Loucy (cell line): Measurements from ENCODE around the gene AQP12A.
"Not testable (repeated sequence)": the region's sequence is repeated elsewhere in the genome, so short reads cannot be mapped to it uniquely, and the experiment has no call there.

Experiments
- H2AFZ ChIP-seq: fragments of 200-600 bp; sonication (generic); 2 replicates; pipeline ENCODE4 v1.6.0; 2016; ENCODE audit warnings: antibody characterized with exemption, mild to moderate bottlenecking, low read length, moderate library complexity
- H3F3A ChIP-seq: fragments of 200-600 bp; 2 replicates; pipeline ENCODE4 v1.6.0; 2016; ENCODE audit warnings: antibody characterized with exemption, low read depth, mild to moderate bottlenecking
- H3K27me3 ChIP-seq: fragments of 200-600 bp; sonication (generic); 2 replicates; pipeline ENCODE4 v1.6.1; 2014; ENCODE audit warnings: low read length, mild to moderate bottlenecking; ENCODE audit not compliant: insufficient read depth, poor library complexity, severe bottlenecking
- H3K36me3 ChIP-seq: fragments of 200-600 bp; sonication (generic); 2 replicates; pipeline ENCODE4 v1.6.1; 2016; ENCODE audit warnings: low read length; ENCODE audit not compliant: insufficient read depth
- H3K4me1 ChIP-seq: fragments of 200-600 bp; sonication (generic); 2 replicates; pipeline ENCODE4 v1.5.1; 2014; ENCODE audit warnings: low read length, mild to moderate bottlenecking; ENCODE audit not compliant: insufficient read depth, poor library complexity, severe bottlenecking
- H3K4me2 ChIP-seq: fragments of 200-600 bp; sonication (generic); 2 replicates; pipeline ENCODE4 v1.6.0; 2014; ENCODE audit warnings: antibody characterized with exemption, low read length, low read depth, mild to moderate bottlenecking; ENCODE audit not compliant: poor library complexity, severe bottlenecking
- H3K4me3 ChIP-seq: fragments of 200-600 bp; sonication (generic); 2 replicates; pipeline ENCODE4 v1.5.1; 2014; ENCODE audit warnings: low read length, mild to moderate bottlenecking, mixed read lengths; ENCODE audit not compliant: poor library complexity, severe bottlenecking
- H3K79me2 ChIP-seq: fragments of 200-600 bp; sonication (generic); 2 replicates; pipeline ENCODE4 v1.6.1; 2014; ENCODE audit warnings: low read length; ENCODE audit not compliant: insufficient read depth
- H3K9ac ChIP-seq: fragments of 200-600 bp; sonication (generic); 2 replicates; pipeline ENCODE4 v1.6.0; 2014; ENCODE audit warnings: mild to moderate bottlenecking, low read depth, low read length, moderate library complexity; ENCODE audit not compliant: poor library complexity, severe bottlenecking
- H3K9me2 ChIP-seq: fragments of 200-600 bp; sonication (generic); replicated peaks from 2 replicates; pipeline ENCODE4 v1.6.1; 2016; ENCODE audit warnings: low read depth, low read length, mixed read lengths
- H3K9me3 ChIP-seq: fragments of 200-600 bp; sonication (generic); 2 replicates; pipeline ENCODE4 v1.6.1; 2014; ENCODE audit warnings: mild to moderate bottlenecking, antibody characterized with exemption, low read length, low read depth; ENCODE audit not compliant: insufficient read depth
- H4K20me1 ChIP-seq: fragments of 200-600 bp; sonication (generic); 2 replicates; pipeline ENCODE4 v1.6.0; 2014; ENCODE audit warnings: antibody characterized with exemption, low read length, mild to moderate bottlenecking; ENCODE audit not compliant: insufficient read depth, poor library complexity, severe bottlenecking
- CTCF ChIP-seq: fragments of 200-600 bp; sonication (generic); conservative IDR thresholded peaks from 2 replicates; pipeline ENCODE4 v1.5.1; 2014; ENCODE audit warnings: mild to moderate bottlenecking, antibody characterized with exemption, low read length
- EZH2phosphoT487 ChIP-seq: fragments of 200-600 bp; IDR thresholded peaks from 2 replicates; pipeline ENCODE4 v1.6.1; 2018; ENCODE audit warnings: antibody characterized with exemption, mild to moderate bottlenecking, moderate library complexity, borderline replicate concordance

AQP12A gene

DNA sequence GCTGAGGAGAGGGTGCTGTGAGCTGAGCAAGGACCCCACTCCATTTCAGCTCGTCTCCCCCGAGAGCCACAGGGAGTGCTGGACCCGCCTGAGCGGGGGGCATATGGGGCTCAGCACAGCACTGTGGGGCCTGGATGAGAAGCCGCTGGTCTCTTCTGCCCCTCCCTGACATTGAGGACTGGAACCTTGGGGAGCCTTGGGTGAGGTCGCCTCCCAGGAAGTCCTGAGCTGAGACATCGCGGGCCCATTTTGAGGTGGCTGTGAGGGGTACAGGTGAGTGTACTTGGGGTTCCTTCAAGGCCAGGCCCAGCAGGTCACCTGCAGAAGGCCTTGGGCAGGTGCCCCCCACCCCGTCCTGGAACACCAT lies 3.1 kb upstream of the AQP12A start:
- no peaks in the 10 kb centered on the region for H3F3A ChIP-seq
- TF ChIP-seq EZH2phosphoT487 (no peak), CTCF (no peak)
- no peaks in the 10 kb centered on the region for H3K27me3 ChIP-seq
- no peaks in the 10 kb centered on the region for H3K9me2 ChIP-seq
- no peaks in the 10 kb centered on the region for H4K20me1 ChIP-seq
- no peak overlapping the region for H3K4me2 ChIP-seq
- no peaks in the 10 kb centered on the region for H3K79me2 ChIP-seq
- no peaks in the 10 kb centered on the region for H3K4me1 ChIP-seq
- H2AFZ ChIP-seq: no peak overlapping the region
- H3K9me3 ChIP-seq: no peaks in the 10 kb centered on the region
- no peaks in the 10 kb centered on the region for H3K36me3 ChIP-seq
- no peak overlapping the region for H3K4me3 ChIP-seq
- H3K9ac ChIP-seq: no peak overlapping the region

DNA sequence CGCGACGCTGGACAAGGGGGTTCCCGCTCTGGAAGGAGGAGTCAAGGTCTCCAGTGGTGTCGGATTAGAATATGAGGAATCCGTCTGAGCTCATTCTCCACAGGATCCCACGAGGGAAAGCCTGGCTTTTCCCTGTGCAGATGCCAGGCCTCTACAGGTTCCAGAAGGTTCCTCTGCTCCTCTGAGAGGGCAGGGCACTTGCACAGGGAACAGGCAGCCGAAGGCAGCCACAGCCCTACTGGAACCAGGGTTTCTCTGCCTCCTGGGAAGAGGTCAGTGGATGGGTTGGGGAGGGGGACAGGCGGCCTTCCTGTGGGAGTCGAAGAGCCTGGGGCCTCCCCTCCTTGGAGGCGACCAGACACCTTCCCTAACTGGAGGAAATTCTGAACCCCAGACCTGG lies 1.7 kb upstream of the AQP12A start:
- no peak overlapping the region for H3K4me3 ChIP-seq

DNA sequence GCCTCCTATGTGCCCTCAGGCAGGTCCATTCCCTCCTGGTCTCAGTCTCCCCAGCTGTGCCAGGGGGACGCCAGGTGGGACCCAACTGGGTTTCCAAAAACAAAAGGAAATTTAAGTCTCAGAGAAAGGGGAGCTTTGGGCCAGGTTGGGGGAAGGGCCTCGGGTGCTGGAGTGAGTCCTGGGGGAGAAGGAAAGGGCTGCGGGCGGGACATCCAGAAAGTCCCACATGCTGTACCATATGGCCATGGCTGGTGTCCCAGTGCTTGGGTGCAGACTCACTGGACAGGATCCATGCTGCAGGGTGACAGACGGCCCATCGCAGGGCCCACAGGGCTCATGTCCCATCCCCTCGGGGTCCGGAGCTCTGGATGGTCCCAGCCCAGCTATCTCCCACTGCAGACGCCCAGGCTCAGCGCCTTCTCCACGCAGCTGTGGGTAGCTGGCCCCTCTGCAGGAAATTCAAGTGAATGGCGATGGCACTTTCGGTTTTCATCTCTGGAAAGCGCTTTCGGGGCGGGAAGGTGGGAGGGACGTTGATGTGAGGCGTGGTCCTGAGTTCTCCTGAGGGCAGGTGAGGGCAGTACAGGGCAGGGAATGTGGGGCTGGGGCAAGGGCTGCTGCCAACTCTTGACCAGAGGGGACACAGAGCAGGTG lies 1.1 kb upstream of the AQP12A start:
- H3K79me2 ChIP-seq, H3K36me3 ChIP-seq, H3K4me2 ChIP-seq, H3K4me1 ChIP-seq, H3K9me2 ChIP-seq, H3K9ac ChIP-seq, H4K20me1 ChIP-seq, H3F3A ChIP-seq, H2AFZ ChIP-seq, H3K9me3 ChIP-seq, H3K27me3 ChIP-seq, H3K4me3 ChIP-seq: not testable (repeated sequence)

More for the DNA sequence above, 1.7 kb upstream of the AQP12A start:
- no peak overlapping the region for H3K9ac ChIP-seq
- no peak for TF ChIP-seq EZH2phosphoT487
- no peak for TF ChIP-seq CTCF
- H3K4me1 ChIP-seq: no peaks in the 10 kb centered on the region
- no peaks in the 10 kb centered on the region for H3K79me2 ChIP-seq
- H3K9me2 ChIP-seq: no peaks in the 10 kb centered on the region
- no peak overlapping the region for H3K4me2 ChIP-seq
- H3K9me3 ChIP-seq: no peaks in the 10 kb centered on the region
- H2AFZ ChIP-seq: no peak overlapping the region
- H3F3A ChIP-seq: no peaks in the 10 kb centered on the region
- H4K20me1 ChIP-seq: no peaks in the 10 kb centered on the region
- H3K27me3 ChIP-seq: no peaks in the 10 kb centered on the region
- no peaks in the 10 kb centered on the region for H3K36me3 ChIP-seq

DNA sequence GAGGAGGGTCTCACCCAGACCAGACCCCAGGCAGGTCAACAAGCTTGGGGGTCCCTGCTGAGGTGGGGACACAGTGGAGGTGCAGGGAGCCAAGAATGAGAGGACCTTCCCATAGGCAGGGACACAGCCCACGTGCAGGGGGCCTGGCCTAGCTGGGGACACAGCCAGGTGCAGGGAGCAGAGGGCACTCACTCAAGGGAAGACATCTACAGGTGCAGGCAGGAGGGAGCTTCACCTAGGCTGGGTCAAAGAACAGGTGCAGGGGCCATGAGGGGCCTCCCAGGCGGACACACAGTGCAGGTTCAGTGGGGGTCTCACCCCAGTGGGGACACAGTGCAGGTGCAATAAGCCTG lies 615 bp upstream of the AQP12A start:
- H3K9me3 ChIP-seq, H3K4me2 ChIP-seq, H4K20me1 ChIP-seq, H3K4me3 ChIP-seq, H3K4me1 ChIP-seq, H3K9ac ChIP-seq, H3K27me3 ChIP-seq, H3K36me3 ChIP-seq, H3K9me2 ChIP-seq, H3K79me2 ChIP-seq, H3F3A ChIP-seq, H2AFZ ChIP-seq: not testable (repeated sequence)

- not testable (repeated sequence) for H3K9me3 ChIP-seq, H2AFZ ChIP-seq, H3K4me2 ChIP-seq, H4K20me1 ChIP-seq, H3F3A ChIP-seq, H3K4me3 ChIP-seq, H3K9ac ChIP-seq, H3K27me3 ChIP-seq, H3K36me3 ChIP-seq, H3K9me2 ChIP-seq, H3K4me1 ChIP-seq, H3K79me2 ChIP-seq
These were observed 1.2 kb downstream of the AQP12A start for GRCh38 chr2:240692583-240693561.

DNA sequence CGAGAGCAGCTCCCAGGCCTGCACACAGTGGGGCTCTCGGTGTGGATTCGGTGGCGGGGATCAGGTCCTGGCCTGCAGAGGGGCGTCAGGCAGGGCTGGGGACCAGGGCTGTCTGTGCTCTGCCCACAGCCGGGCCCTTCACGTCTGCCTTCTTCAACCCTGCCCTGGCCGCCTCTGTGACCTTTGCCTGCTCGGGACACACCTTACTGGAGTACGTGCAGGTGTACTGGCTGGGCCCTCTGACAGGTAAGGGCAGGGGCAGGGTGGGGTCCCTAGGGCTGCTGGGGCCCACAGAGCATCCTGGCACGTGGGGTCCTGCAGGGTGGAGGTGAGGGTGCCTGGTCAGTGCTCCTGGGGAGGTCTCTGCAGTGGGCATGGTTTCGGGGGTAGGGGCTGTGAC lies 2.6 kb downstream of the AQP12A start:
- not testable (repeated sequence) for H3K4me2 ChIP-seq, H3K4me3 ChIP-seq, H3K9me2 ChIP-seq, H3K9ac ChIP-seq, H3F3A ChIP-seq, H2AFZ ChIP-seq, H3K79me2 ChIP-seq, H4K20me1 ChIP-seq, H3K9me3 ChIP-seq, H3K36me3 ChIP-seq, H3K27me3 ChIP-seq, H3K4me1 ChIP-seq
